ENCODE results near the gene HDAC3.

The HDAC3 gene

GRCh38 chr5:141603923-141604717 is 32.5 kb downstream of the HDAC3 start:
- DNase-seq (ENCODE audit: low read depth in 1 of 2, low spot score in 1 of 2): peak; percentile 88 to 97
- TF ChIP-seq SPI1 (IDR thresholded peaks at IDR 0.05; ENCODE audit: borderline replicate concordance, low read depth) (peak; percentile 11; the same call in 1 of the 2 replicates), CTCF (IDR thresholded peaks at IDR 0.05; ENCODE audit: insufficient read depth, low read length) (no peak), REST (IDR thresholded peaks at IDR 0.05; ENCODE audit: insufficient replicate concordance, low read depth) (no peak), GABPA (IDR thresholded peaks at IDR 0.05; ENCODE audit: low read depth) (no peak), POLR2AphosphoS5 (IDR thresholded peaks at IDR 0.05; ENCODE audit: low read depth) (peak; percentile 68; the same call in 1 of the 2 replicates)
- no peaks in the 10 kb centered on the region for H3K27me3 ChIP-seq (ENCODE audit: insufficient read depth, poor library complexity, severe bottlenecking)
- H3K27ac ChIP-seq (replicated peaks): peak overlapping the region; percentile 94
- no peak overlapping the region for H3K4me3 ChIP-seq (replicated peaks; ENCODE audit: insufficient read depth, low read length)

- no peak overlapping the region for H3K4me3 ChIP-seq (replicated peaks; ENCODE audit: insufficient read depth, low read length)
- no peaks in the 10 kb centered on the region for H3K27me3 ChIP-seq (ENCODE audit: insufficient read depth, poor library complexity, severe bottlenecking)
- no peak for DNase-seq (ENCODE audit: low read depth in 1 of 2, low spot score in 1 of 2)
- TF ChIP-seq SPI1 (IDR thresholded peaks at IDR 0.05; ENCODE audit: borderline replicate concordance, low read depth) (no peak), CTCF (IDR thresholded peaks at IDR 0.05; ENCODE audit: insufficient read depth, low read length) (no peak), POLR2AphosphoS5 (IDR thresholded peaks at IDR 0.05; ENCODE audit: low read depth) (no peak), REST (IDR thresholded peaks at IDR 0.05; ENCODE audit: insufficient replicate concordance, low read depth) (no peak), GABPA (IDR thresholded peaks at IDR 0.05; ENCODE audit: low read depth) (no peak)
- peak overlapping the region; percentile 94 for H3K27ac ChIP-seq (replicated peaks)
Observed at GRCh38 chr5:141602606-141603005, 34.0 kb downstream of the HDAC3 start.

- no peak for TF ChIP-seq GABPA (IDR thresholded peaks at IDR 0.05; ENCODE audit: low read depth)
- no peak for TF ChIP-seq REST (IDR thresholded peaks at IDR 0.05; ENCODE audit: insufficient replicate concordance, low read depth)
- TF ChIP-seq POLR2AphosphoS5 (IDR thresholded peaks at IDR 0.05; ENCODE audit: low read depth): no peak
- no peak for TF ChIP-seq SPI1 (IDR thresholded peaks at IDR 0.05; ENCODE audit: borderline replicate concordance, low read depth)
- no peak for TF ChIP-seq CTCF (IDR thresholded peaks at IDR 0.05; ENCODE audit: insufficient read depth, low read length)
- Histone ChIP-seq H3K4me3 (replicated peaks; ENCODE audit: insufficient read depth, low read length) (no peak overlapping the region), H3K27me3 (ENCODE audit: insufficient read depth, poor library complexity, severe bottlenecking) (no peaks in the 10 kb centered on the region), H3K27ac (replicated peaks) (no peak overlapping the region; the same call in 1 of the 2 replicates)
- DNase-seq (ENCODE audit: low read depth in 1 of 2, low spot score in 1 of 2): no peak
Observed at GRCh38 chr5:141598391-141599345, 38.0 kb downstream of the HDAC3 start.
